Measurements from ENCODE around the gene PDIA5. TPM values are rescaled to one million over a fixed set of nuclear protein-coding genes. Genes with fewer than 3 reads are reported as not detected.

PDIA5 gene
- total RNA-seq, 6 donors from 2014 or later, result 25.1 to 38.8 (median 32.9) TPM

DNA sequence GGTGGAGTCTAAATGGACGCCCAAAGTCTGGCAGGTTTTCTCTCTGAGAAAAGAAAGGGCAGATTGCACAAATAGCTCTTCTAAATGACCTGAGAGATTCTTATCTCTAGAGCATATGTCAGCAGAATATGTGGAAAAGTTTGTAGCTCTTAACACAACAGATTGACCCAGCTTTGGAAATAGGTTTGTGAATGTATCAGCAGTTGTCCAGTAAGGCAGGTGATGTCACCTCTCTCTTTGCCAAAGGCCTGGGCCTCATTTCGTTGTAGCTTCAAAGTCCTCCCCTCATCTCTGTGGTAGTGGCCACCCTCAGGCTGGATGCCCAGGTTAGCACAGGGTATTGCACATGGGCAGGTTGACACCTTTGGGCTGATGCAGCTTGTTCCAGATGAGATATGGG is 36.0 kb downstream of the PDIA5 start:
- WGBS, 2 donors, result 88% methylated on average over 2 of the region's 2 CpGs
- TF ChIP-seq POLR2A (IDR thresholded peaks at IDR 0.05) (no peak), POLR2AphosphoS5 (IDR thresholded peaks at IDR 0.05) (no peak), EP300 (IDR thresholded peaks at IDR 0.05) (no peak)
- TF ChIP-seq, protein P1, sequence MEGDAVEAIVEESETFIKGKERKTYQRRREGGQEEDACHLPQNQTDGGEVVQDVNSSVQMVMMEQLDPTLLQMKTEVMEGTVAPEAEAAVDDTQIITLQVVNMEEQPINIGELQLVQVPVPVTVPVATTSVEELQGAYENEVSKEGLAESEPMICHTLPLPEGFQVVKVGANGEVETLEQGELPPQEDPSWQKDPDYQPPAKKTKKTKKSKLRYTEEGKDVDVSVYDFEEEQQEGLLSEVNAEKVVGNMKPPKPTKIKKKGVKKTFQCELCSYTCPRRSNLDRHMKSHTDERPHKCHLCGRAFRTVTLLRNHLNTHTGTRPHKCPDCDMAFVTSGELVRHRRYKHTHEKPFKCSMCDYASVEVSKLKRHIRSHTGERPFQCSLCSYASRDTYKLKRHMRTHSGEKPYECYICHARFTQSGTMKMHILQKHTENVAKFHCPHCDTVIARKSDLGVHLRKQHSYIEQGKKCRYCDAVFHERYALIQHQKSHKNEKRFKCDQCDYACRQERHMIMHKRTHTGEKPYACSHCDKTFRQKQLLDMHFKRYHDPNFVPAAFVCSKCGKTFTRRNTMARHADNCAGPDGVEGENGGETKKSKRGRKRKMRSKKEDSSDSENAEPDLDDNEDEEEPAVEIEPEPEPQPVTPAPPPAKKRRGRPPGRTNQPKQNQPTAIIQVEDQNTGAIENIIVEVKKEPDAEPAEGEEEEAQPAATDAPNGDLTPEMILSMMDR (IDR thresholded peaks at IDR 0.05), result no peak
- peaks cover 10 to 22% (median 17%) of the 10 kb centered on the region in 4 donors for H3K4me1 ChIP-seq
- peaks cover 0 to 67% (median 32%) of the 10 kb centered on the region in 4 donors for H3K36me3 ChIP-seq
- H3K4me3 ChIP-seq, result no peak overlapping the region
- no peak overlapping the region for H3K27ac ChIP-seq
- H3K9me3 ChIP-seq, result no peaks in the 10 kb centered on the region
- no peak for ATAC-seq (ENCODE audit: low FRiP score in 2 of 2)
- DNase-seq, result no peak
- H3K27me3 ChIP-seq, result no peaks in the 10 kb centered on the region

DNA sequence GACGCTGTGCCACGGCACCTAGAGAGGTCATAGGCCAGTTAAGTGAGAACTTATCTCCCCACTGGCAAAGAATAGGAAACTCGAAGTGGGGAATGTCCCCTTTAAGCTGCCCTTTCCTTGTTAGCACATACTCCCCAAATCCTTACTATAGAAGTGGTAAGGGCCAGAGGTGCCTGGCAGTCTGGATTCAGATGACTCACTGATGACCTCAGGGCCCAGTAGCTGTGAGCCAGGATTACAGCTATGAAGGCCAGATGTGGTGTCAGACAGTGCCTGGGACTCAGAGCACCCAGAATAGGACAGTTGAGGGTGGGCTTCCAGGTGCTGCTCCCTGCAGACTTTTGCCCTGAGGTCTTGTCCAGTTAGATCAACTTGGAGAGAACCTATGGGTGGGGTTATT is 37.7 kb downstream of the PDIA5 start:
- no peak for TF ChIP-seq EP300 (IDR thresholded peaks at IDR 0.05)
- TF ChIP-seq, protein P1 (IDR thresholded peaks at IDR 0.05), result no peak
- TF ChIP-seq POLR2AphosphoS5 (IDR thresholded peaks at IDR 0.05), result no peak
- TF ChIP-seq POLR2A (IDR thresholded peaks at IDR 0.05), result no peak
- Histone ChIP-seq H3K4me1 (peaks cover 0 to 6% (median 1%) of the 10 kb centered on the region in 4 donors), H3K36me3 (peaks cover 0 to 78% (median 36%) of the 10 kb centered on the region in 4 donors), H3K9me3 (no peaks in the 10 kb centered on the region), H3K4me3 (no peak overlapping the region), H3K27ac (no peak overlapping the region), H3K27me3 (no peaks in the 10 kb centered on the region)
- no peak for DNase-seq
- peak in 1 of 2 donors; percentile 71 for ATAC-seq (ENCODE audit: low FRiP score in 2 of 2)
- WGBS, 2 donors, result 83% methylated on average over 3 of the region's 3 CpGs; no CpG with 5 or more reads in 1 of the 2 donors

DNA sequence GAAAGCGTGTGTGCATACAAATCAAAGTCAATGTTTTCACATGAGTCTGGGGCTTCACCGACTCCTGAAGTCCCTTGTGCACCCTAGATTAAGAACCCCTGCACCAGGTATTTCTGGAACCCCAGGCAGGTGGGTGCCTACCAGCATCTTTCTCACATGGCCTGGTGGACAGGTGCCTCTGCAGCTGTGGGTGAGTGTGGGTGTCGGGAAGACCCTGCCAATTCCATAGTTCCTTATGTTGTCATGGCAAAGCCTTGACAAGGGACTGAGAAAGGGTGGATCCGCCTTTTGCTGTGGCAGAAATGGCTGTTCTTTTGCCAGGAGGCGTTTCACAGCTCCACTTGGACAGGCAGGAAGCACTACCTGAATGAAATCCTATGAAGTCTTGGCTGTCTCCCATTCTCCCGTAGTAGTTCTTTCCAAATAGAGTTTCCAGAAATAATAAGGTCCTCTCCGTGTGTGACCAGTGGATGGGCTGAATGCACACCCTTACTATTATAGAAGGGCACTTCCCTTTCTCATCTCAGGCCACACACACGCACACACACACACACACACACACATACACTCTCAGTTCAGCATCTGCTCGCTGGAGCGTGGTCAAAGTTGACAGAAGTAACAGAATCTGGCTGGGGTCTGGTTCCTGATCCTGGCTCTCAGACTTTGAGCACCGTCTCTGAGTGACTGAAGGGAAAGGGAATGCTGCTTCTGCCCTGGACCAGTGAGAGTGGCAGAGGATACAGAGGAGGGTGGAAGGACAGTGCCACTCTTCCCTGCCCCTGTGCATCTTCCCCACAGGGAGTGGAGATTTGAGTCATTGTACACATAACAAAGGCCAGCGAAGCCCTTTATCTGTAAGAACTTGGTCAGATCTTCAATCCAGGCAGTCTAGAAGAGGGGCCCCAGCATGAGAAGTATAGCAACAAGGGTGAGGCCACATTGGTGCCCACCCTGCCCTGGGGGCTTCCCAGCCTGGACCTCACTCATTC is 38.7 kb downstream of the PDIA5 start:
- 79 to 85% methylated on average over 12 of the region's 12 CpGs for WGBS, 2 donors
- Histone ChIP-seq H3K27ac (no peak overlapping the region), H3K27me3 (no peaks in the 10 kb centered on the region), H3K36me3 (peaks cover 0 to 79% (median 41%) of the 10 kb centered on the region in 4 donors), H3K4me3 (no peak overlapping the region), H3K9me3 (no peaks in the 10 kb centered on the region), H3K4me1 (no peaks in the 10 kb centered on the region)
- no peak for ATAC-seq (ENCODE audit: low FRiP score in 2 of 2)
- DNase-seq, result no peak
- no peak for TF ChIP-seq EP300 (IDR thresholded peaks at IDR 0.05)
- TF ChIP-seq, protein P1 (IDR thresholded peaks at IDR 0.05), result no peak
- no peak for TF ChIP-seq POLR2AphosphoS5 (IDR thresholded peaks at IDR 0.05)
- TF ChIP-seq POLR2A (IDR thresholded peaks at IDR 0.05), result no peak

DNA sequence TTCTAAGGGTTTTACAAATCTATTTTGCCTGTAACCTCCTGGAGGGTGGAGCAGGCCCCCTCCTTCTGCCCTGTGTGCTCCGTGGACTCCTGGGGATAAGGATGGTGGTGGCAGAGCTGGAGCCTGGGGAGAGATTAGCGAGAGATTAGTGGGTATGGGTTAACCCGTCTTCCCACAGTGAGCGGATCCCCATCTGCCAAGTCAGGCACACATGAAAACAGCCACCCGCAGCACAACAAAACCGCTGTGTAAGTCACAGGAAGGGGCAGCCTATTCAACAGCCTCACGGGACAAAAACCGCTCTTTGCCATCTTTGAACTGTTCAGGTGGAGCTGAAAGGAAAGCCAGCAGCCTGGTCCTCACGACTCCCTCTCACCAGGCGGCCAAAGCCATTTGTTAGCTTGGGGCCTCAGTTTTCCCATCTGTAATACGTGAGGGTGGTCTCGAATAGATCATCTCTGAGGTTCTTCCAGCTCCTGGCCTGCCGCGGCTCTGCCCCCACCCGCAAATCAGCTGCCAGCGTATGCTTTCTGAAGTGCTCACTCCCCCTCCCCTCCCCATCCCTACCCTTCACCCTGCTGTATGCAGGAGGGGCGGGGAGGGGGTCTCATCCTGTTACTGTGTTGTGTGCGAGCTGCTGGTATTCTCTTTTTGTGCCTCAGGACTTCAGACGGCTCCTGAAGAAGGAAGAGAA is 43.6 kb downstream of the PDIA5 start:
- no peak for ATAC-seq (ENCODE audit: low FRiP score in 2 of 2)
- Histone ChIP-seq H3K4me1 (peaks cover 0 to 12% (median 4%) of the 10 kb centered on the region in 4 donors), H3K4me3 (no peak overlapping the region), H3K27ac (no peak overlapping the region), H3K9me3 (no peaks in the 10 kb centered on the region), H3K27me3 (no peaks in the 10 kb centered on the region), H3K36me3 (peaks cover 5 to 69% (median 32%) of the 10 kb centered on the region in 4 donors)
- DNase-seq, result no peak
- 83 to 92% methylated on average over 19 of the region's 19 CpGs for WGBS, 2 donors
- no peak for TF ChIP-seq EP300 (IDR thresholded peaks at IDR 0.05)
- TF ChIP-seq, protein P1 (IDR thresholded peaks at IDR 0.05), result no peak
- no peak for TF ChIP-seq POLR2A (IDR thresholded peaks at IDR 0.05)
- no peak for TF ChIP-seq POLR2AphosphoS5 (IDR thresholded peaks at IDR 0.05)

Measured in upper lobe of left lung (tissue), 6 donors.